Measurements from ENCODE around the gene SLC26A11. TPM values are rescaled to one million over a fixed set of nuclear protein-coding genes. Genes with fewer than 3 reads are reported as not detected.

Gene SLC26A11
- total and polyA plus RNA-seq, 2 of the 13 experiments (the other 11 are each of a cell fraction or from before 2014, with no cell fraction given), result 8.7 to 13.2 TPM

GRCh38 chr17:80220736-80221215 lies 549 bp downstream of the SLC26A11 start (continued):
- TF ChIP-seq SOX6 (IDR thresholded peaks at IDR 0.05) (no peak), SOX6 (CRISPR knock-in tag; IDR thresholded peaks at IDR 0.05) (no peak), SOX5 (CRISPR knock-in tag; IDR thresholded peaks at IDR 0.05; ENCODE audit: borderline replicate concordance) (no peak), ZNF800 (CRISPR knock-in tag; IDR thresholded peaks at IDR 0.05) (0 out of 2 replicates have a peak, but pooled peaks have one; percentile 19), ZNF136 (CRISPR knock-in tag; IDR thresholded peaks at IDR 0.05; ENCODE audit: low read depth) (no peak), MEIS1 (CRISPR knock-in tag; IDR thresholded peaks at IDR 0.05; ENCODE audit: borderline replicate concordance) (no peak), ATF1 (CRISPR knock-in tag; IDR thresholded peaks at IDR 0.05) (no peak), PAX8 (CRISPR knock-in tag; IDR thresholded peaks at IDR 0.05; ENCODE audit: borderline replicate concordance) (0 out of 2 replicates have a peak, but pooled peaks have one; percentile 4), ZNF629 (CRISPR knock-in tag; conservative IDR thresholded peaks at IDR 0.05) (no peak), YY1 (IDR thresholded peaks at IDR 0.05; ENCODE audit: insufficient read depth, insufficient replicate concordance, low read depth, low read length) (no peak), ARHGAP35 (CRISPR knock-in tag; IDR thresholded peaks at IDR 0.05; ENCODE audit: borderline replicate concordance) (no peak), PRPF4 (IDR thresholded peaks at IDR 0.05; ENCODE audit: low read depth, low read length, poor library complexity, severe bottlenecking) (no peak), SOX13 (IDR thresholded peaks at IDR 0.05) (no peak), SOX13 (CRISPR knock-in tag; conservative IDR thresholded peaks at IDR 0.05 in 1 of 2, IDR thresholded peaks at IDR 0.05 in 1 of 2) (no peak), RBFOX2 (IDR thresholded peaks at IDR 0.05; ENCODE audit: low read depth, low read length) (no peak), FOXK1 (CRISPR knock-in tag; IDR thresholded peaks at IDR 0.05; ENCODE audit: borderline replicate concordance, low read depth) (no peak), ZNF773 (CRISPR knock-in tag; IDR thresholded peaks at IDR 0.05; ENCODE audit: borderline replicate concordance) (no peak), CC2D1A (CRISPR knock-in tag; IDR thresholded peaks at IDR 0.05) (0 out of 2 replicates have a peak, but pooled peaks have one; percentile 25), ZNF274 (CRISPR knock-in tag; IDR thresholded peaks at IDR 0.05) (0 out of 2 replicates have a peak, but pooled peaks have one; percentile 19), AKNA (CRISPR knock-in tag; IDR thresholded peaks at IDR 0.05; ENCODE audit: borderline replicate concordance) (no peak), ZNF615 (CRISPR knock-in tag; IDR thresholded peaks at IDR 0.05; ENCODE audit: borderline replicate concordance) (no peak), ZMYM4 (CRISPR knock-in tag; IDR thresholded peaks at IDR 0.05) (no peak; the same call in 1 of the 2 replicates), TEAD2 (CRISPR knock-in tag; IDR thresholded peaks at IDR 0.05) (no peak), FOSL1 (CRISPR knock-in tag; IDR thresholded peaks at IDR 0.05; ENCODE audit: borderline replicate concordance) (peak; percentile 26; the same call in 1 of the 2 replicates), SIX4 (CRISPR knock-in tag; IDR thresholded peaks at IDR 0.05) (no peak), ZNF138 (CRISPR knock-in tag; IDR thresholded peaks at IDR 0.05; ENCODE audit: low read depth) (no peak)

All from HepG2 (cell line).